Sigmoid colon (tissue), 7 donors: ENCODE data around the gene ISCA2. TPM values are rescaled to one million over a fixed set of nuclear protein-coding genes. Genes with fewer than 3 reads are reported as not detected.
"Not testable (repeated sequence)": the region's sequence is repeated elsewhere in the genome, so short reads cannot be mapped to it uniquely, and the experiment has no call there.

Experiments
- DNase-seq: peaks from one replicate; pipeline ENCODE4 v3.0.0-alpha.2; 2019
- H3K27ac ChIP-seq, 4 donors: fragments of 200-600 bp; sonication (generic); one replicate each; pipeline ENCODE4 v1.5.1; 2016 to 2019; ENCODE audit warnings: mild to moderate bottlenecking in 1 of 4
- H3K27me3 ChIP-seq, 3 donors: fragments of 200-600 bp; sonication (generic); one replicate each; pipeline ENCODE4 v1.5.1; 2019; ENCODE audit warnings: mild to moderate bottlenecking in 1 of 3
- H3K36me3 ChIP-seq, 4 donors: fragments of 200-600 bp; sonication (generic); one replicate each; pipeline ENCODE4 v1.5.1; 2016 to 2019
- H3K4me1 ChIP-seq, 4 donors: fragments of 200-600 bp; sonication (generic); one replicate each; pipeline ENCODE4 v1.5.1; 2017 to 2019
- H3K4me3 ChIP-seq, 4 donors: fragments of 200-600 bp; sonication (generic); one replicate each; pipeline ENCODE4 v1.5.1; 2017 to 2019; ENCODE audit warnings: mild to moderate bottlenecking in 2 of 4, moderate library complexity in 1 of 4
- H3K9me3 ChIP-seq, 4 donors: fragments of 200-600 bp in 3 of 4; sonication (generic) in 3 of 4; one replicate each; pipeline versions ENCODE4 v1.5.1 to v1.6.1; 2013 to 2019
- EP300 ChIP-seq, 4 donors: sonication (generic); formaldehyde crosslinking; IDR thresholded peaks; one replicate each; pipeline ENCODE4 v1.6.1; 2017; ENCODE audit warnings: antibody characterized with exemption in 4 of 4
- POLR2A ChIP-seq, 2 donors: fragments of 450-650 bp; IDR thresholded peaks; one replicate each; pipeline ENCODE4 v1.6.1; 2016; ENCODE audit warnings: antibody characterized with exemption in 2 of 2, mild to moderate bottlenecking in 2 of 2, moderate library complexity in 2 of 2
- POLR2AphosphoS5 ChIP-seq, 4 donors: sonication (generic); formaldehyde crosslinking; IDR thresholded peaks; one replicate each; pipeline ENCODE4 v1.6.1; 2017; ENCODE audit warnings: antibody characterized with exemption in 4 of 4
- WGBS, 2 donors: extraction: QIAGEN DNeasy Blood & Tissue Kit; methylation state at CpG; one replicate each; pipeline ENCODE4 v1.1.7; 2013; 5-methylcytosine and 5-hydroxymethylcytosine counted together
- intact Hi-C: fragments of 100-400 bp; cut with DNase I; formaldehyde crosslinking; loops from one replicate; pipeline ENCODE4 v1.15.1; 2023
- polyA plus RNA-seq, 3 donors: library from polyadenylated mRNA; stranded (reverse); fragments of 200-250 nt; gene quantifications; one replicate each; pipeline ENCODE4 v1.2.3, GENCODE V29; 2013
- total RNA-seq, 4 donors: library from RNA; depleted of rRNA; stranded (reverse); fragments of >200 nt; gene quantifications; one replicate each; pipeline ENCODE4 v1.1.0, GENCODE V29; 2016
- TF ChIP-seq, protein P1 (sequence below), 4 experiments: fragments of 450-650 bp in 3 of 4; fragments of 200-600 bp in 1 of 4; IDR thresholded peaks; one replicate each; pipeline ENCODE4 v1.5.1; 2016 to 2019; ENCODE audit warnings: antibody characterized with exemption in 4 of 4, mild to moderate bottlenecking in 3 of 4, moderate library complexity in 2 of 4
- donor health status: healthy with polysubstance abuse.
- donor health status: Bipolar disorder and iron deficiency.
- donor health status: healthy.

The ISCA2 gene
- total and polyA plus RNA-seq, 7 donors: 8.6 to 59.0 (median 15.7) TPM

DNA sequence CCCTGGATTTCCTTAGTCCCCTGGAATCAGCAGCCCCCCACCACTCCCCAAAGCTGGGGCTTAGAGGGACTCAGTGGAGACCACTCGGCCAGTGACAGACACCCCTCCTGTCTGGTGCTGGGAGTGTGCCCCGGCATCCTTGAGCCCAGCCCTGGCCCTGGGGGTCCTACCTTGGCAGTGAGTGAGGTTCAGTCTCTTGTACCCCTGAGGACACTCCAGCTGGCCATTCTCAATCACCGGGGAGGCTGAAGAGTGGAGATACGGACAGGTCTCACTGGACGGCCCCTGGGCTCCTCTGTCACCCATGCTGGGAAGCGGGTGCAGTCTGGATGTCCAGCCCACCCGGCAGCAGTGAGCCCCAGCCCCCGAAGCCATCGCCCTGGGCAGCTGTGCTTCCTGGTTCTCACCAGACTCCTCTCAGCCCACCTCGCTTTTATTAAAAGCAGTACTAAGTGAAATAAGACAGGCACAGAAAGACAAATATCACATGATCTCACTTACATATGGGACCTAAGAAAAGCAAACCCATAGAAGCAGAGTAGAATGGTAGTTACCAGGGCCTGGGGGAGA is 42.3 kb downstream of the ISCA2 start:
- no peaks in the 10 kb centered on the region for H3K4me1 ChIP-seq
- no peak for DNase-seq
- H3K27me3 ChIP-seq: no peaks in the 10 kb centered on the region
- H3K4me3 ChIP-seq: no peak overlapping the region
- H3K27ac ChIP-seq: no peak overlapping the region
- no peaks in the 10 kb centered on the region for H3K36me3 ChIP-seq
- no peak for TF ChIP-seq POLR2AphosphoS5 (IDR thresholded peaks at IDR 0.05)
- TF ChIP-seq POLR2A (IDR thresholded peaks at IDR 0.05): no peak
- no peak for TF ChIP-seq EP300 (IDR thresholded peaks at IDR 0.05)
- TF ChIP-seq, protein P1, sequence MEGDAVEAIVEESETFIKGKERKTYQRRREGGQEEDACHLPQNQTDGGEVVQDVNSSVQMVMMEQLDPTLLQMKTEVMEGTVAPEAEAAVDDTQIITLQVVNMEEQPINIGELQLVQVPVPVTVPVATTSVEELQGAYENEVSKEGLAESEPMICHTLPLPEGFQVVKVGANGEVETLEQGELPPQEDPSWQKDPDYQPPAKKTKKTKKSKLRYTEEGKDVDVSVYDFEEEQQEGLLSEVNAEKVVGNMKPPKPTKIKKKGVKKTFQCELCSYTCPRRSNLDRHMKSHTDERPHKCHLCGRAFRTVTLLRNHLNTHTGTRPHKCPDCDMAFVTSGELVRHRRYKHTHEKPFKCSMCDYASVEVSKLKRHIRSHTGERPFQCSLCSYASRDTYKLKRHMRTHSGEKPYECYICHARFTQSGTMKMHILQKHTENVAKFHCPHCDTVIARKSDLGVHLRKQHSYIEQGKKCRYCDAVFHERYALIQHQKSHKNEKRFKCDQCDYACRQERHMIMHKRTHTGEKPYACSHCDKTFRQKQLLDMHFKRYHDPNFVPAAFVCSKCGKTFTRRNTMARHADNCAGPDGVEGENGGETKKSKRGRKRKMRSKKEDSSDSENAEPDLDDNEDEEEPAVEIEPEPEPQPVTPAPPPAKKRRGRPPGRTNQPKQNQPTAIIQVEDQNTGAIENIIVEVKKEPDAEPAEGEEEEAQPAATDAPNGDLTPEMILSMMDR (IDR thresholded peaks at IDR 0.05): no peak
- no peaks in the 10 kb centered on the region for H3K9me3 ChIP-seq
- WGBS, 2 donors: 70 to 84% methylated on average over 10 of the region's 10 CpGs
- intact Hi-C loops: no loop called here

DNA sequence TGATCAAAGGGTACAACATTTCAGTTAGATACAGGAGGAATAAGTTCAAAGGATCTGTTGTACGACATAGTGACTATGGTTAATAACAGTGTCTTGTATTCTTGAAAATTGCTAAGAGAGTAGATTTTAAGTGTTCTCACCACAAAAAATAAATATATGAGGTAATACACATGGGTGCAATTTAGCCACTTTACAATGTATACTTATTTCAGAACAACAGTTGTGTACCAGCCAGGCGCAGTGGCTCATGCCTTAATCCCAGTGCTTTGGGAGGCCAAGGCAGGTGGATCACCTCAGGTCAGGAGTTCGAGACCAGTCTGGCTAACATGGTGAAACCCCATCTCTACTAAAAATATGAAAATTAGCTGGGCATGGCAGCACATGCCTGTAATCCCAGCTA is 42.8 kb downstream of the ISCA2 start:
- intact Hi-C loops, DNase-seq, H3K9me3 ChIP-seq, H3K27ac ChIP-seq, H3K4me3 ChIP-seq, H3K4me1 ChIP-seq, H3K36me3 ChIP-seq, H3K27me3 ChIP-seq: not testable (repeated sequence)
- WGBS, 2 donors: 59 to 87% methylated on average over 3 of the region's 3 CpGs

DNA sequence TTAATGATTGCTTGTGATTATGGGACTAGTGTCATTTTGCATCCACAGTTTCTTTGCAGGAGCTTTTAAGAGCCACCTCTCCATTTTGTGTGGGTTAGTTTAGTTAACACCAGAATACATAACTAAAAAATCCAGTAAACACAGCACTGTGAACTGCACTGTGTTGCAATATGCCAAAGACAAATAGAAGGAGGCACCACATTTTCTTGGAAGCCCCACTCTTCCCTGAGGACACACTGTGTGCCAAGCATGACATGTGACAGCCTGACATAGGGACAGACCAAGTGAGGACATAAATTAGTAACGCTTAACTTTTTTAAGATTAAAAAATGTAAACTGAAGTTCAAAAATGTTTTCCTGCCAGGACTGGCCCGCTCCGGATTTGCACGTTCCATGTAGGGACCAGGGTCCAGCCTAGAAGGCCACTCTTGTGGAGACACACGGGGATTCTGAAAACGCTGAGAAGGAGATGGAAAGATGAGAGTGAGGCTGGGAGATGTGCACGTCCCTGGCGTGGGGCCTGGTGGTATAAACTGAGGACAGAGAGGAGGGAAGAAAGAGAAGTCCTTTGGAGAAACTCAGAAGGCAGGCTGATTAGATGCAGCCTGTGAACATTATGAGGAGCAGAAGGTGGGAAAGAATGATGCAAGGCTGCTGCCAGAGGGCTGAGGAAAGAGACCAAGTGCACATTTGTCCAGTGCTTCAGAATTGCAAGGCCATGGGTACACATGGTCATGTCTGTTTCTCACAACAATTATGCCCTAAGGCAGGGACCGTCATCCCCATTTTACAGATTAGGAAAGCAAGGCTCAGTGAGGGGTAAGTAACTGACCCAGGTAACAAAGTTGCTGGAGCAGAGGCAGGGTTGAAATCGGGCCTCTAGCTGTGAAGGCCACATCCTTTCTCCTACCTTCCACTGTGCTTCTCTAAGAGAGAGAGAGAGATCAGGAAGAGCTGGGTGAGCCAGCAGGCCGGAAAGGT is 45.1 kb downstream of the ISCA2 start:
- H3K4me1 ChIP-seq: no peaks in the 10 kb centered on the region
- no peak overlapping the region for H3K27ac ChIP-seq
- H3K36me3 ChIP-seq: no peaks in the 10 kb centered on the region
- H3K27me3 ChIP-seq: no peaks in the 10 kb centered on the region
- intact Hi-C loops: no loop called here
- no peak for DNase-seq
- no peaks in the 10 kb centered on the region for H3K9me3 ChIP-seq
- WGBS, 2 donors: 86 to 91% methylated on average over 11 of the region's 11 CpGs
- H3K4me3 ChIP-seq: no peak overlapping the region
- TF ChIP-seq POLR2AphosphoS5 (IDR thresholded peaks at IDR 0.05) (no peak), POLR2A (IDR thresholded peaks at IDR 0.05) (no peak), EP300 (IDR thresholded peaks at IDR 0.05) (no peak)
- TF ChIP-seq, protein P1 (IDR thresholded peaks at IDR 0.05): no peak

DNA sequence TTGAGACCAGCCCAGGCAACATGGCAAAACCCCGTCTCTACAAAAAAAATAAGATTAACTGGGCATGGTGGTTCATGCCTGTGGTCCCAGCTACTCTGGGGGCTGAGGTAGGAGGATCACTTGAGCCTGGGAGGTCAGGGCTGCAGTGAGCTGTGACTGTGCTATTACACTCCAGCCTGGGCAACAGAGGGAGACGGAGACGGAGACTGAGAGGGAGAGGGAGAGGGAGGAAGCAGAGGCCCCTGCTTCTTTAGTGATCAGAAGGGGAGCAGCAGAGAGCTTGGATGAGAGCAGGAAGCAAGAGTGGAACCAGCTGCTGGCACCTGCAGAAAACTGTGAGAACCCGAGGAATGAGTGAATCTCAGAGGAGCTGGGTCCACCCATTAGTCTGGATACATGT is 45.9 kb downstream of the ISCA2 start:
- Histone ChIP-seq H3K4me3 (no peak overlapping the region), H3K27me3 (no peaks in the 10 kb centered on the region), H3K27ac (no peak overlapping the region), H3K36me3 (no peaks in the 10 kb centered on the region), H3K4me1 (no peaks in the 10 kb centered on the region), H3K9me3 (no peaks in the 10 kb centered on the region)
- TF ChIP-seq POLR2A (IDR thresholded peaks at IDR 0.05) (no peak), EP300 (IDR thresholded peaks at IDR 0.05) (no peak), POLR2AphosphoS5 (IDR thresholded peaks at IDR 0.05) (no peak)
- TF ChIP-seq, protein P1 (IDR thresholded peaks at IDR 0.05): no peak
- 75 to 83% methylated on average over 4 of the region's 4 CpGs for WGBS, 2 donors
- no peak for DNase-seq
- intact Hi-C loops: no loop called here

DNA sequence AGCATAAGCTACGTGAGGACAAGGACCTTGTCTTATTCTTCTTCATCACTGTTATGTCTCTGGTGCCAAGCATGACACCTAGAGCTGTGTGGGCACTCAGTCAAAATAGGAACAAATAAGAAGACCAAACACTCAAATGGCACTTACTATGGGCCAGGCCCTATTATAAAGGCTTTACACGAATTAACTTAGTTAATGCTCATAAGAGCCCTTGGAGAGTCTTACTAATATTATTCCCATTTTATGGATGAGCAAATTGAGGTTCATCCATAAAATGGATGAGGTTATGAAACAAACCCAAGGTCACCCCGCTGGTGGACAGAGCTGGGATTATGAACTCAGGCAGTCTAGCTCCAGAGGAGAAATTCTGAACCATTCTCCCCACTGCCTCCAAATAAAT is 47.7 kb downstream of the ISCA2 start:
- no peak for DNase-seq
- Histone ChIP-seq H3K4me3 (no peak overlapping the region), H3K36me3 (no peaks in the 10 kb centered on the region), H3K27ac (no peak overlapping the region), H3K27me3 (no peaks in the 10 kb centered on the region), H3K9me3 (no peaks in the 10 kb centered on the region), H3K4me1 (peaks cover 0 to 3% (median 0%) of the 10 kb centered on the region in 4 donors)
- TF ChIP-seq, protein P1 (IDR thresholded peaks at IDR 0.05): no peak
- no peak for TF ChIP-seq EP300 (IDR thresholded peaks at IDR 0.05)
- TF ChIP-seq POLR2AphosphoS5 (IDR thresholded peaks at IDR 0.05): no peak
- no peak for TF ChIP-seq POLR2A (IDR thresholded peaks at IDR 0.05)
- intact Hi-C loops: no loop called here
- 79 to 86% methylated on average over 3 of the region's 3 CpGs for WGBS, 2 donors
